ENCODE data around the gene HIGD2B. TPM values are rescaled to one million over a fixed set of nuclear protein-coding genes. Genes with fewer than 3 reads are reported as not detected.

The HIGD2B gene
- total and polyA plus RNA-seq, 9 of the 15 experiments (the other 6 are each of a cell fraction or from before 2014, with no cell fraction given) = 0.04 to 0.18 (median 0.14) TPM; not detected in 6

- peaks cover 2% of the 10 kb centered on the region; the same call in 1 of the 3 replicates for H3K36me3 ChIP-seq (ENCODE audit: control insufficient read depth, insufficient read depth, low read length)
- H3K9ac ChIP-seq (ENCODE audit: insufficient read depth in 1 of 2, low read depth in 2 of 2, low read length in 2 of 2) = no peak overlapping the region
- FAIRE-seq (no peak), DNase-seq (ENCODE audit: extremely low read depth in 1 of 4, low spot score in 3 of 4) (no peak), ATAC-seq (no peak)
- H3K27me3 ChIP-seq (ENCODE audit: control insufficient read depth in 2 of 2, insufficient read depth in 2 of 2, low read length in 2 of 2) = peaks cover 8 to 12% of the 10 kb centered on the region in 2 experiments; a peak in 4 of 5 replicates
- intact Hi-C loops (cut with micrococcal nuclease) (no loop called here), in situ Hi-C loops (cut with MboI) (no loop called here)
- WGBS (ENCODE audit: insufficient coverage, low coverage, missing lambda C conversion rate) = 61% methylated on average over 3 of the region's 3 CpGs
- H3K9me3 ChIP-seq (replicated peaks; ENCODE audit: control insufficient read depth, insufficient read depth, low read depth, low read length) = no peaks in the 10 kb centered on the region
- H3K79me2 ChIP-seq (ENCODE audit: control insufficient read depth, insufficient read depth, low read length) = peaks cover 15% of the 10 kb centered on the region
- no peak overlapping the region for H3K4me2 ChIP-seq (ENCODE audit: insufficient read depth, low read length)
- H3K4me1 ChIP-seq (replicated peaks in 1 of 2; ENCODE audit: control insufficient read depth in 2 of 2, insufficient read depth in 2 of 2, low read length in 2 of 2) = peaks cover 0 to 5% of the 10 kb centered on the region in 2 experiments; a peak in 2 of 5 replicates
- H3K4me3 ChIP-seq = no peak overlapping the region
- no peaks in the 10 kb centered on the region for H4K20me1 ChIP-seq (replicated peaks; ENCODE audit: control insufficient read depth, insufficient read depth, low read length)
- no peak overlapping the region for H3K27ac ChIP-seq (ENCODE audit: extremely low read depth, low read depth, low read length)
- H2AFZ ChIP-seq (ENCODE audit: low read depth, low read length) = no peak overlapping the region
- ChIA-PET POLR2A (no interaction called here), CTCF (ENCODE audit: low intra/inter-chr PET ratio) (no interaction called here)
- H3K9me1 ChIP-seq (ENCODE audit: control insufficient read depth, insufficient read depth, low read length) = no peaks in the 10 kb centered on the region
- BruUV-seq (replicated peaks) = no TSS peak
- TF ChIP-seq MTA2 (IDR thresholded peaks at IDR 0.05; ENCODE audit: low read depth) (no peak), ZNF696 (CRISPR knock-in tag; conservative IDR thresholded peaks at IDR 0.05) (no peak)
Measured at GRCh38 chr15:72682772-72683171, 3.2 kb downstream of the HIGD2B start.

- Histone ChIP-seq H3K27ac (ENCODE audit: extremely low read depth, low read depth, low read length) (no peak overlapping the region), H3K9me1 (ENCODE audit: control insufficient read depth, insufficient read depth, low read length) (no peaks in the 10 kb centered on the region), H3K4me2 (ENCODE audit: insufficient read depth, low read length) (no peak overlapping the region), H3K9me3 (replicated peaks; ENCODE audit: control insufficient read depth, insufficient read depth, low read depth, low read length) (no peaks in the 10 kb centered on the region), H3K9ac (ENCODE audit: insufficient read depth in 1 of 2, low read depth in 2 of 2, low read length in 2 of 2) (no peak overlapping the region), H3K27me3 (ENCODE audit: control insufficient read depth in 2 of 2, insufficient read depth in 2 of 2, low read length in 2 of 2) (peaks cover 13 to 18% of the 10 kb centered on the region in 2 experiments; a peak in 4 of 5 replicates), H3K36me3 (ENCODE audit: control insufficient read depth, insufficient read depth, low read length) (no peaks in the 10 kb centered on the region), H4K20me1 (replicated peaks; ENCODE audit: control insufficient read depth, insufficient read depth, low read length) (no peaks in the 10 kb centered on the region), H3K4me3 (no peak overlapping the region), H3K79me2 (ENCODE audit: control insufficient read depth, insufficient read depth, low read length) (no peaks in the 10 kb centered on the region), H3K4me1 (replicated peaks in 1 of 2; ENCODE audit: control insufficient read depth in 2 of 2, insufficient read depth in 2 of 2, low read length in 2 of 2) (peaks cover 0 to 5% of the 10 kb centered on the region in 2 experiments; a peak in 2 of 5 replicates), H2AFZ (ENCODE audit: low read depth, low read length) (no peak overlapping the region; the same call in 1 of the 2 replicates)
- ChIA-PET POLR2A (interaction anchor here (0.6 kb wide), 1 partner anchor 99 kb away, joined by 3 read pairs; no protein-coding TSS in a partner anchor), CTCF (ENCODE audit: low intra/inter-chr PET ratio) (no interaction called here)
- peak; percentile 64 for FAIRE-seq
- TF ChIP-seq DPF2 (IDR thresholded peaks at IDR 0.05) (no peak), SMAD4 (CRISPR knock-in tag; conservative IDR thresholded peaks at IDR 0.05) (no peak), SNRNP70 (optimal IDR thresholded peaks at IDR 0.05; ENCODE audit: low read depth, low read length) (no peak), FOXP1 (CRISPR knock-in tag; IDR thresholded peaks at IDR 0.05) (no peak), XRCC5 (IDR thresholded peaks at IDR 0.05; ENCODE audit: low read depth, low read length) (no peak), TFAM (CRISPR knock-in tag; conservative IDR thresholded peaks at IDR 0.05) (no peak), FIP1L1 (IDR thresholded peaks at IDR 0.05; ENCODE audit: low read depth, low read length, poor library complexity, severe bottlenecking) (no peak)
- TF ChIP-seq, protein P1, sequence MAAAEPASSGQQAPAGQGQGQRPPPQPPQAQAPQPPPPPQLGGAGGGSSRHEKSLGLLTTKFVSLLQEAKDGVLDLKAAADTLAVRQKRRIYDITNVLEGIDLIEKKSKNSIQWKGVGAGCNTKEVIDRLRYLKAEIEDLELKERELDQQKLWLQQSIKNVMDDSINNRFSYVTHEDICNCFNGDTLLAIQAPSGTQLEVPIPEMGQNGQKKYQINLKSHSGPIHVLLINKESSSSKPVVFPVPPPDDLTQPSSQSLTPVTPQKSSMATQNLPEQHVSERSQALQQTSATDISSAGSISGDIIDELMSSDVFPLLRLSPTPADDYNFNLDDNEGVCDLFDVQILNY (CRISPR knock-in tag; IDR thresholded peaks at IDR 0.05) = no peak
- TF ChIP-seq, protein P2, sequence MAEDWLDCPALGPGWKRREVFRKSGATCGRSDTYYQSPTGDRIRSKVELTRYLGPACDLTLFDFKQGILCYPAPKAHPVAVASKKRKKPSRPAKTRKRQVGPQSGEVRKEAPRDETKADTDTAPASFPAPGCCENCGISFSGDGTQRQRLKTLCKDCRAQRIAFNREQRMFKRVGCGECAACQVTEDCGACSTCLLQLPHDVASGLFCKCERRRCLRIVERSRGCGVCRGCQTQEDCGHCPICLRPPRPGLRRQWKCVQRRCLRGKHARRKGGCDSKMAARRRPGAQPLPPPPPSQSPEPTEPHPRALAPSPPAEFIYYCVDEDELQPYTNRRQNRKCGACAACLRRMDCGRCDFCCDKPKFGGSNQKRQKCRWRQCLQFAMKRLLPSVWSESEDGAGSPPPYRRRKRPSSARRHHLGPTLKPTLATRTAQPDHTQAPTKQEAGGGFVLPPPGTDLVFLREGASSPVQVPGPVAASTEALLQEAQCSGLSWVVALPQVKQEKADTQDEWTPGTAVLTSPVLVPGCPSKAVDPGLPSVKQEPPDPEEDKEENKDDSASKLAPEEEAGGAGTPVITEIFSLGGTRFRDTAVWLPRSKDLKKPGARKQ (CRISPR knock-in tag; IDR thresholded peaks at IDR 0.05) = no peak
- TF ChIP-seq, protein P3, sequence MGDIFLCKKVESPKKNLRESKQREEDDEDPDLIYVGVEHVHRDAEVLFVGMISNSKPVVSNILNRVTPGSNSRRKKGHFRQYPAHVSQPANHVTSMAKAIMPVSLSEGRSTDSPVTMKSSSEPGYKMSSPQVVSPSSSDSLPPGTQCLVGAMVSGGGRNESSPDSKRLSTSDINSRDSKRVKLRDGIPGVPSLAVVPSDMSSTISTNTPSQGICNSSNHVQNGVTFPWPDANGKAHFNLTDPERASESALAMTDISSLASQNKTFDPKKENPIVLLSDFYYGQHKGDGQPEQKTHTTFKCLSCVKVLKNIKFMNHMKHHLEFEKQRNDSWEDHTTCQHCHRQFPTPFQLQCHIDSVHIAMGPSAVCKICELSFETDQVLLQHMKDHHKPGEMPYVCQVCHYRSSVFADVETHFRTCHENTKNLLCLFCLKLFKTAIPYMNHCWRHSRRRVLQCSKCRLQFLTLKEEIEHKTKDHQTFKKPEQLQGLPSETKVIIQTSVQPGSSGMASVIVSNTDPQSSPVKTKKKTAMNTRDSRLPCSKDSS (IDR thresholded peaks at IDR 0.05; ENCODE audit: low read depth, partially characterized antibody) = no peak
- peak; percentile 39 for ATAC-seq
- BruUV-seq (replicated peaks) = no TSS peak
- WGBS (ENCODE audit: insufficient coverage, low coverage, missing lambda C conversion rate) = 21% methylated on average over 3 of the region's 3 CpGs
- in situ Hi-C loops (cut with MboI) (no loop called here), intact Hi-C loops (cut with micrococcal nuclease) (no loop called here)
- no peak for DNase-seq (ENCODE audit: extremely low read depth in 1 of 4, low spot score in 3 of 4)
Measured at GRCh38 chr15:72680931-72681330, 5.1 kb downstream of the HIGD2B start.

Data from K562 (cell line).